Suprapubic skin (tissue), 3 donors: ENCODE measurements around the gene CWC27.

ENCODE experiments used
- EP300 ChIP-seq: sonication (generic); formaldehyde crosslinking; IDR thresholded peaks from one replicate; pipeline ENCODE4 v1.6.1; 2017; ENCODE audit warnings: antibody characterized with exemption
- TF ChIP-seq, protein P1 (sequence below), 2 donors: fragments of 200-600 bp in 1 of 2; fragments of 450-650 bp in 1 of 2; sonication (generic) in 1 of 2; IDR thresholded peaks; one replicate each; pipeline ENCODE4 v1.5.1; 2016 to 2019; ENCODE audit warnings: antibody characterized with exemption in 2 of 2, mild to moderate bottlenecking in 1 of 2, moderate library complexity in 1 of 2

DNA sequence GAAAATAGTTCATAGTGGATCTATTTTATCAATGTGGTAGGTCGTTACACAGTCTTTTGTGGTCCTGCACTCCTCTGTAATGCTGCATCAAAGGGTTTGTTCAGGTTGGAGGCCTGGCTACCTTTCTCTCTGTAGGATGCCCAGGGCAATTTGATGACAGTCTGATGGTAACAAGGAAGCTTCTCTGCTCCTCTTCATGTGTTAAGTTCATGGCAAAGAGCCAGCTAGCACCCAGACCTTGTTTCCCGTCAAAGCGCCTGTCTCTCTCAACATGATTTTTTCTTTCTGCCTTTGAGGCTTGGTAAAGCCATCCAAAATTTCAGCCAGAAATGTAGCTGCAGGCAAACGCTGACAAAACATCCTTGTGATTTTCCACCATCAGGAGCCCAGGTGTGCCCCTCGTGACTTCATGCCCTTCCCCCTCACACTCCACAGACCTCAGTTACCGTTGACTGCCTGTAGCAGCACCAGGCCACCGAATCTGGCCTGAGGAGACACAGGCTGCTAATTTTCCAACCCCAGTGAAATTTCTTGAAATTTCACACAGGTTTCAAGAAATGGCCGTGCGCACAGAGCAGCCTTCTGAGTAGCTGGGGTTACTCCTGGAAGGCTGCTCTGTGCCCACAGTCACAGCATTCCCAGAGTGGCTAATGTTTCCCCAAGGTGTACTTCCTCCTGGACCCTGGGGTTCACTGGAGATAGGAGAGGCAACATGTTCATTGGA, 292.7 kb downstream of the CWC27 start:
- TF ChIP-seq, protein P1, sequence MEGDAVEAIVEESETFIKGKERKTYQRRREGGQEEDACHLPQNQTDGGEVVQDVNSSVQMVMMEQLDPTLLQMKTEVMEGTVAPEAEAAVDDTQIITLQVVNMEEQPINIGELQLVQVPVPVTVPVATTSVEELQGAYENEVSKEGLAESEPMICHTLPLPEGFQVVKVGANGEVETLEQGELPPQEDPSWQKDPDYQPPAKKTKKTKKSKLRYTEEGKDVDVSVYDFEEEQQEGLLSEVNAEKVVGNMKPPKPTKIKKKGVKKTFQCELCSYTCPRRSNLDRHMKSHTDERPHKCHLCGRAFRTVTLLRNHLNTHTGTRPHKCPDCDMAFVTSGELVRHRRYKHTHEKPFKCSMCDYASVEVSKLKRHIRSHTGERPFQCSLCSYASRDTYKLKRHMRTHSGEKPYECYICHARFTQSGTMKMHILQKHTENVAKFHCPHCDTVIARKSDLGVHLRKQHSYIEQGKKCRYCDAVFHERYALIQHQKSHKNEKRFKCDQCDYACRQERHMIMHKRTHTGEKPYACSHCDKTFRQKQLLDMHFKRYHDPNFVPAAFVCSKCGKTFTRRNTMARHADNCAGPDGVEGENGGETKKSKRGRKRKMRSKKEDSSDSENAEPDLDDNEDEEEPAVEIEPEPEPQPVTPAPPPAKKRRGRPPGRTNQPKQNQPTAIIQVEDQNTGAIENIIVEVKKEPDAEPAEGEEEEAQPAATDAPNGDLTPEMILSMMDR (IDR thresholded peaks at IDR 0.05), result no peak
- no peak for TF ChIP-seq EP300
